Subcutaneous abdominal adipose tissue (tissue), 5 donors: ENCODE measurements around the gene CACNB1.
A peak's percentile ranks its signal among the peaks of the same experiment; 100 is the strongest.

ENCODE experiments used
- H3K27ac ChIP-seq: one replicate; pipeline ENCODE4 v1.7.0; 2013; ENCODE audit warnings: low read depth, mild to moderate bottlenecking, inconsistent platforms, low read length, moderate library complexity
- H3K27me3 ChIP-seq, 5 donors: one replicate each; pipeline ENCODE4 v1.7.0; 2013; ENCODE audit warnings: low read length in 5 of 5, inconsistent platforms in 1 of 5; ENCODE audit not compliant: control insufficient read depth in 5 of 5, insufficient read depth in 4 of 5
- H3K36me3 ChIP-seq, 5 donors: one replicate each; pipeline ENCODE4 v1.7.0; 2013; ENCODE audit warnings: low read length in 5 of 5; ENCODE audit not compliant: control insufficient read depth in 5 of 5, insufficient read depth in 5 of 5
- H3K4me1 ChIP-seq, 5 donors: one replicate each; pipeline ENCODE4 v1.7.0; 2013; ENCODE audit warnings: low read length in 5 of 5, mild to moderate bottlenecking in 3 of 5, moderate library complexity in 1 of 5; ENCODE audit not compliant: control insufficient read depth in 5 of 5, insufficient read depth in 5 of 5
- H3K4me3 ChIP-seq, 5 donors: one replicate each; pipeline ENCODE4 v1.7.0; 2013; ENCODE audit warnings: low read length in 5 of 5, low read depth in 1 of 5
- H3K9ac ChIP-seq, 5 donors: one replicate each; pipeline ENCODE4 v1.7.0; 2013; ENCODE audit warnings: low read length in 5 of 5, mild to moderate bottlenecking in 4 of 5, moderate library complexity in 3 of 5
- H3K9me3 ChIP-seq, 5 donors: one replicate each; pipeline ENCODE4 v1.7.0; 2013; ENCODE audit warnings: low read length in 5 of 5; ENCODE audit not compliant: control insufficient read depth in 5 of 5
- donor health status: healthy.
- donor health status: healthy.
- donor health status: healthy.
- donor health status: healthy.
- donor health status: healthy.

Gene CACNB1

DNA sequence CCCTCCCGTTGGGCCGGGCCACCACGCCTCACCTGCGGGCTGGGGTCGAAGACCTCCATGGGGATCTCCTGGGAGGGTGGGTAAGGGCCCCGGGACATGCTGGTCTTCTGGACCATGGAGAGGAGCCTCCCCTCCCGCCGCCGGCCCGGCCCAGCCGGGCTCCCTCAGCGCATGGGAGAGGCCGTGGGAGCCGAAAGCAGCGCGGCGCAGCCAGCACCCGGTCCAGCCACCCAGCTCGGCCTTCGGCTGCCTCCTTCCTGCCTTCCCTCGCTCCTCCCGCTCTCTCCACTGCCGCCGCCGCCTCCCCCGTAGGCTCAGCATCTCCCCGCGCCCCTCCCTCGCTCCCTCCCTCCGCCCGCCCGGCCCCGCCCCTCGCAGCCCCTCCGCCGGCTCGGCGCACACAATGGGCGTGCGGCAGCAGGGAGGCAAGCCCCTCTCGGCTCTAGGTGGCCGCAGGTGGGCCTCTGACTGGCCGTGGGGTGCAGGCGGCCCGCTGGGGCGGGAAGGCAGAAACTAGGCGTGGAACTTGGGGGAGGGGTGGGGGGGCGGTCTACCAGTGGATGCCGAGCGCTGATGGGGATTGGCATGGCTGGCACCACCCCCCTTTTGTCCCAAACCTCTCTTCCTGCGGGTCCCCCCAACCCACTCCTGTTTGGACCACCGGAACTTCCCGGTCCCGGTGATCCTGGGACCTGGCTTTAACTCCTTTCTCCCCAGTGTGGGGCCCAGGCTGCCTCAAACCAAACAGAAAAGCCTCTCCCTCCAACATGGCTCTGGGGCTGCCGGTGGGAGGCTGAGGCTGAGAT lies at the start of gene CACNB1:
TSS of gene CACNB1 (minus strand) at position 290 of the 806 bp plus-strand sequence. CDS start at position 116, 174 bp downstream.
- peaks cover 0 to 2% (median 0%) of the 10 kb centered on the region in 5 donors for H3K27me3 ChIP-seq
- no peaks in the 10 kb centered on the region for H3K9me3 ChIP-seq
- peak within 1 kb of the TSS; percentile 45 to 76 (median 69) for H3K4me3 ChIP-seq
- peaks cover 9 to 65% (median 54%) of the 10 kb centered on the region in 5 donors for H3K4me1 ChIP-seq
- peaks cover 3 to 19% (median 13%) of the 10 kb centered on the region in 5 donors for H3K36me3 ChIP-seq
- peak within 1 kb of the TSS; percentile 41 for H3K27ac ChIP-seq
- H3K9ac ChIP-seq, result peak within 1 kb of the TSS in 4 of 5 donors; percentile 48 to 78 (median 70)

GRCh38 chr17:39246274-39246673 lies 48.8 kb upstream of the CACNB1 start:
- Histone ChIP-seq H3K4me1 (peaks cover 6 to 45% (median 26%) of the 10 kb centered on the region in 5 donors), H3K27ac (no peak overlapping the region), H3K9me3 (no peaks in the 10 kb centered on the region), H3K36me3 (no peaks in the 10 kb centered on the region), H3K4me3 (no peak overlapping the region), H3K9ac (no peak overlapping the region), H3K27me3 (peaks cover 0 to 3% (median 0%) of the 10 kb centered on the region in 5 donors)

- H3K4me3 ChIP-seq, result no peak overlapping the region
- H3K27me3 ChIP-seq, result peaks cover 0 to 3% (median 0%) of the 10 kb centered on the region in 5 donors
- no peaks in the 10 kb centered on the region for H3K9me3 ChIP-seq
- H3K27ac ChIP-seq, result peak overlapping the region; percentile 40
- H3K9ac ChIP-seq, result no peak overlapping the region
- no peaks in the 10 kb centered on the region for H3K36me3 ChIP-seq
- H3K4me1 ChIP-seq, result peaks cover 6 to 43% (median 26%) of the 10 kb centered on the region in 5 donors
Observed at GRCh38 chr17:39244600-39245570, 47.4 kb upstream of the CACNB1 start.

DNA sequence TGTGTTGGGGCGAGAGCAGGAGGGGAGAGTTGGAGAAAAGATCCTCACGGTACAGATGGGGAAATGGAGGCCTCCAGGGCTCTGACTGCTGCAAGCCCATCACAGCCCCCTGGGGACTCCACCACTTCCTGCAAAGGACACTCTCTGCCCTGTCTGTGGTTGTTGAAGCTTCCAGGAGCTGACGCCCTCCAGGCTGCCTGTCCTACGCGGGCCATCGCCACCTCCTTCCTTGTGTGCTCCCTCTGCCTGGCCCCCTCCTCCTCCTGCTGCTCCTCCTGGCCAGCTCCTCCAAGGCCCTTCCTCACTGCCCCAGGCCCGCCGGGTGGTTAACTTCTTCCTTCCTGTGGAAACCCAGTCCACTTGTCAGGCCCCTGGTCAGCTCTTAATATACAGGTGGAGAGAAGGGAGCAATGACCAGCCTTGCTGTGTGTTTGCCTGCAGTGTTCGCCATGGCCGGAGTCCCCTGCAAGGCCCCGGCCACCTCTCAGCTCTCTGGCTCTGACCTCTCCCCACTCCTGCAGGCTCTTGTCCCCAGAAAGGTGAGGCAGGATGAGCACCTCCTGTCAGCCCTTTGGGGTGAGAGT lies 46.6 kb upstream of the CACNB1 start:
- H3K9ac ChIP-seq, result no peak overlapping the region
- no peaks in the 10 kb centered on the region for H3K9me3 ChIP-seq
- no peak overlapping the region for H3K27ac ChIP-seq
- no peak overlapping the region for H3K4me3 ChIP-seq
- peaks cover 6 to 35% (median 24%) of the 10 kb centered on the region in 5 donors for H3K4me1 ChIP-seq
- peaks cover 0 to 9% (median 0%) of the 10 kb centered on the region in 5 donors for H3K27me3 ChIP-seq
- H3K36me3 ChIP-seq, result no peaks in the 10 kb centered on the region

DNA sequence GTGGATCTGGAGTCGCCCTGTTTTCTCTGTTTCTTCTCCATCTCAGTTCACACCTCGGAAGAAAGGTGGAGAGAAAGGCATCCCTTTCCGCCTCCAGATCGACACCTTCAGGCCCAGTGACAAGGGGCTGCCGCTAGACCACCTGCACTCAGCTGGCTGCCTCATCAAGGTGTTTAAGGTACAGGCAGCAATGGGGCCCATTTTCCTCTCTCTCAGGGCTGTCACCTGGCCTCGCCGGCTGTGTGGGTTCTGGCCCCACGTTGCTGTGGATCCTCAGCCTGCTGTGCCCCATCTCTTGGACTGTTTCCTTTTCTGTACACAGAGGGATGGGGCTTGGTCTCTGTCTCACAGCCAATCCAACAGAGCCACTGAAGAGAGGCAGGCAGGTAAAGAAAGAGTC lies 45.7 kb upstream of the CACNB1 start:
- Histone ChIP-seq H3K4me1 (peaks cover 3 to 35% (median 26%) of the 10 kb centered on the region in 5 donors), H3K27me3 (peaks cover 0 to 9% (median 0%) of the 10 kb centered on the region in 5 donors), H3K9me3 (no peaks in the 10 kb centered on the region), H3K36me3 (no peaks in the 10 kb centered on the region), H3K27ac (no peak overlapping the region), H3K9ac (no peak overlapping the region), H3K4me3 (no peak overlapping the region)

DNA sequence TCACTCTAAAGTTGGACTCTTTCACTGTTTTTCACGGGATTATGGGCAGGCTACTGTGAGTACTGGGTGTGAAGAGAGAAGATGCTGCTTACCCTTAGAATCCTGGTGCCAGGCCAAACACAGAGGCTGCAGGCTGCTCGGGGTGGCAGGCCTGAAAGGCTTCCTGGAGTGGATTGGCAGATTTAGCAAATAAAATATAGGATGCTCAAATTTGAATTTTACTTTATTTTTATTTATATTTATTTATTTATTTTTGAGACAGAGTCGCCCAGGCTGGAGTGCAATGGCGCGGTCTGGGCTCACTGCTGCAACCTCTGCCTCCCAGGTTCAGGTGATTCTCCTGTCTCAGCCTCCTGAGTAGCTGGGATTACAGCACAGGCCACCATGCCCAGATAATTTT lies 43.2 kb upstream of the CACNB1 start:
- Histone ChIP-seq H3K9me3 (no peaks in the 10 kb centered on the region), H3K4me3 (no peak overlapping the region), H3K4me1 (peaks cover 3 to 52% (median 36%) of the 10 kb centered on the region in 5 donors), H3K27ac (no peak overlapping the region), H3K27me3 (peaks cover 0 to 10% (median 3%) of the 10 kb centered on the region in 5 donors), H3K36me3 (no peaks in the 10 kb centered on the region), H3K9ac (no peak overlapping the region)

DNA sequence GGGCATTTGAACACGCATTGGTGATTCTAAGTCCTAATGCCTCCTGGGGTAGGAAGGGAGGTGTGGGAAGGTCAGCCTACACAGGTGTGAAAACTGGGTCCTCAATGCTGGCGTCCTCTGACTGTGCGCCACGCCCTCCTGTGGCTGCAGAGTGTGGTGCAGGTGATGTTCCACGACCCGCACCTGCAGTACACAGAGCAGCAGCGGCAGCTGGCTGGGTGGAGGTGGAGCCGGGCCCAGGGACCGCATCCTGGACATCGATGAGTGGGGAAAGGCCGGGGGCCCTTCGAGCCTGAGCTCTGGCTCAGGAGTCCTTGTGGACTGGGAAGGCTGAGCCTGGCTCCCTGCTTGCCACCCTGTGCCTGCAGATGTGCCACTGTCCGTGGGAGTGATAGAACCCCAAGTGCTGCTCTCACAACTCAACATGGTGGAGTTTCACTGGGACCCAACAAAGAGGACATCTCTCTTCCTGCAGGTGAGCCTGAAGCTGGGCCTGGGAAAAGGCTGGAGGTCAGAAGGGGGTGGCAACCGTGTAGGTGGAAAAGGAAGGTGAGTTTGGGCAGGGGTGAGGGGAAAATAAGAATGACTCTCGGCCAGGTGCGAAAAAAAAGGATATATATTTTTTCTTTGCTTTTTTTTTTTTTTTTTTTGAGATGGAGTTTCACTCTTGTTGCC lies 42.3 kb upstream of the CACNB1 start:
- Histone ChIP-seq H3K4me1 (peaks cover 3 to 46% (median 28%) of the 10 kb centered on the region in 5 donors), H3K36me3 (no peaks in the 10 kb centered on the region), H3K9me3 (no peaks in the 10 kb centered on the region), H3K27ac (no peak overlapping the region), H3K27me3 (peaks cover 0 to 11% (median 3%) of the 10 kb centered on the region in 5 donors), H3K9ac (peak overlapping the region in 1 of 5 donors; percentile 23), H3K4me3 (no peak overlapping the region)

GRCh38 chr17:39238311-39238972 lies 41.0 kb upstream of the CACNB1 start:
- H3K27me3 ChIP-seq, result peaks cover 0 to 11% (median 3%) of the 10 kb centered on the region in 5 donors
- peaks cover 0 to 37% (median 18%) of the 10 kb centered on the region in 5 donors for H3K4me1 ChIP-seq
- no peak overlapping the region for H3K27ac ChIP-seq
- H3K4me3 ChIP-seq, result peak overlapping the region in 4 of 5 donors; percentile 32 to 62 (median 51)
- H3K36me3 ChIP-seq, result no peaks in the 10 kb centered on the region
- H3K9ac ChIP-seq, result no peak overlapping the region
- H3K9me3 ChIP-seq, result no peaks in the 10 kb centered on the region

DNA sequence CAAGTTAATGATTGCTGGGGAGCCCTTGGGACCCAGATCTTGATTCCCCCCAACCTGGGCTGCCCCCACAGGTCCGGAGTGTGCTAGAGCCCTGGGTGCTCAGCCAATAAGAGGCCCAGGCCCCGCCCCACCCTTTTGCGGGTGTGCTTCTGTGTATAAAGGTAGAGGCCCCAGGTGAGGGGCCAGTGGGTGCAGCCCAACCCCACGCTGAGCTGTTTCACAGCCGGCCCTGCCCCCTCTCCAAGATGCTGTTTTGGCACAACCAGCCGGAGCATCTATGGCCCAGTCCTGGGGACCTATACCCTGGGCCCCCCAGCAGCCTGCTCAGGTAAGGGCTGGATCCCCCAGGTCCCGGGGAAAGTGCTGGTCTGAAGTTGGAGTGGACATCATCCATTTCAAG lies 40.1 kb upstream of the CACNB1 start:
- Histone ChIP-seq H3K27ac (no peak overlapping the region), H3K27me3 (peaks cover 0 to 13% (median 3%) of the 10 kb centered on the region in 5 donors)

More for the DNA sequence above, 40.1 kb upstream of the CACNB1 start:
- H3K9ac ChIP-seq, result no peak overlapping the region
- no peaks in the 10 kb centered on the region for H3K36me3 ChIP-seq
- no peaks in the 10 kb centered on the region for H3K9me3 ChIP-seq
- no peak overlapping the region for H3K4me3 ChIP-seq
- peaks cover 0 to 37% (median 18%) of the 10 kb centered on the region in 5 donors for H3K4me1 ChIP-seq
